HG02943 (cell line): Measurements from ENCODE around the gene OXT.
A peak's percentile ranks its signal among the peaks of the same experiment; 100 is the strongest.
"Not testable (repeated sequence)": the region's sequence is repeated elsewhere in the genome, so short reads cannot be mapped to it uniquely, and the experiment has no call there.

Experiments used
- ATAC-seq: cut with Tn5 transposase; IDR thresholded peaks from one replicate; pipeline ENCODE4 v1.9.1; 2021; ENCODE audit warnings: mild to moderate bottlenecking, low read depth, moderate library complexity; ENCODE audit not compliant: unreplicated experiment

Gene OXT

GRCh38 chr20:3071610-3072529 is at the start of gene OXT:
Gene OXT (plus strand): TSS chr20:3071620. CDS start chr20:3071656, 36 bp downstream.
- no peak for ATAC-seq

- ATAC-seq, result no peak
Measured at GRCh38 chr20:3021777-3022176, 49.6 kb upstream of the OXT start.

- ATAC-seq, result not testable (repeated sequence)
Measured at GRCh38 chr20:3022559-3023490, 48.6 kb upstream of the OXT start.

- ATAC-seq, result no peak
Measured at GRCh38 chr20:3027987-3028386, 43.4 kb upstream of the OXT start.

- no peak for ATAC-seq
Measured at GRCh38 chr20:3031524-3032147, 39.8 kb upstream of the OXT start.

- ATAC-seq, result no peak
Measured at GRCh38 chr20:3032624-3033023, 38.8 kb upstream of the OXT start.

- ATAC-seq, result no peak
Measured at GRCh38 chr20:3037654-3038053, 33.8 kb upstream of the OXT start.

GRCh38 chr20:3038454-3038853 is 33.0 kb upstream of the OXT start:
- ATAC-seq, result no peak

- no peak for ATAC-seq
Measured at GRCh38 chr20:3039426-3039825, 32.0 kb upstream of the OXT start.

GRCh38 chr20:3040086-3040485 is 31.3 kb upstream of the OXT start:
- ATAC-seq, result no peak

- ATAC-seq, result no peak
Measured at GRCh38 chr20:3041854-3042409, 29.5 kb upstream of the OXT start.

- ATAC-seq, result no peak
Measured at GRCh38 chr20:3042625-3043024, 28.8 kb upstream of the OXT start.

GRCh38 chr20:3043322-3043721 is 28.1 kb upstream of the OXT start, which contains the start of gene GNRH2:
Gene GNRH2 (plus strand): TSS chr20:3043622. CDS start chr20:3044415, 793 bp downstream.
- no peak for ATAC-seq

GRCh38 chr20:3044336-3044965 is 27.0 kb upstream of the OXT start:
- no peak for ATAC-seq

- ATAC-seq, result peak; percentile 33
Measured at GRCh38 chr20:3045042-3045815, 26.2 kb upstream of the OXT start.

GRCh38 chr20:3045816-3046676 is 25.4 kb upstream of the OXT start, which contains the start of gene MRPS26:
Gene MRPS26 (plus strand): TSS chr20:3046052. CDS start chr20:3046069, 17 bp downstream.
- ATAC-seq, result peak; percentile 83

- no peak for ATAC-seq
Measured at GRCh38 chr20:3046677-3047462, 24.6 kb upstream of the OXT start.
